ENCODE results near the gene EIF2D.
"Not testable (repeated sequence)": the region's sequence is repeated elsewhere in the genome, so short reads cannot be mapped to it uniquely, and the experiment has no call there.

EIF2D gene

DNA sequence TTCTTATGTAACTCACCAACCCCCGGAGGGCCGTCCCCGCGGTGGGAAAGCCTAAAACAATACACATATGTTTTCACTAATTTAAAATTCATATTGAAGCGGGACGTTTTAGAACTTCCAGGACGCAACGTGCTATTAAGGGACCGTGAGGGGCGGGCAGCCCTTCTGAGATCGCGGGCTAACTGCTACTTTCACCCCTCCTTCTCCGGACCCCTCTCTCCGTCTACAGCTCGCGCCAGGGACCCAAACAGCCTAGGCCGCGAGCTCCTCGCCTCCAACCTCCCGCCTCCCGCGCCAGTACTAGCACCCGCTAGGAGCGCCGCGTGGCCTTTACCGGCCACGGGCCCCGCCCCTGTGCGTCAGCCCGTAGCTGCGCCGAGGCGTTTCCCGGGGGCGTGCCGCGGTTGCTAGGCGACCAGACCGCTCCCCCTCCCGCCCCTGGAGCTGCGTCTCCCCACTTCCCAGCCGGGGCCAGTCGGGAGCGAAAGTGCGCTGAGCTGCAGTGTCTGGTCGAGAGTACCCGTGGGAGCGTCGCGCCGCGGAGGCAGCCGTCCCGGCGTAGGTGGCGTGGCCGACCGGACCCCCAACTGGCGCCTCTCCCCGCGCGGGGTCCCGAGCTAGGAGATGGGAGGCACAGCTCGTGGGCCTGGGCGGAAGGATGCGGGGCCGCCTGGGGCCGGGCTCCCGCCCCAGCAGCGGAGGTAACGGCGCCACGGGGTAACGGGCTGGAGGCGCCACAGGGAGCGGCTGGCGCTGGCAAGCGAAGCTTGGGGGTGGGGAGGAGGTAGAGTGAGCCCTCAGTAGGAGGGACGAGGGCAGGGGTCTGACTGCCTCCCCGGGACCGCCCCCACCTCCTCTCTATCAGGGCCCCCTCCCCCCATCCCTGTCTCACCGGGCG, 23.1 kb upstream of the EIF2D start, which contains the start of gene DYRK3:
DYRK3 (plus strand) TSS at position 457 of the 898 bp plus-strand sequence; CDS start at position 625, 168 bp downstream.
- H3K27ac ChIP-seq (ENCODE audit: low read depth, low read length), result peak within 1 kb of the TSS; percentile 58
- H3K27me3 ChIP-seq (ENCODE audit: control insufficient read depth, insufficient read depth, low read length), result peaks cover 19% of the 10 kb centered on the region
- H3K4me3 ChIP-seq (ENCODE audit: low read depth, low read length), result peak within 1 kb of the TSS; percentile 85
- H3K4me1 ChIP-seq (ENCODE audit: control insufficient read depth, insufficient read depth, low read length), result peaks cover 27% of the 10 kb centered on the region
- H3K36me3 ChIP-seq (ENCODE audit: control insufficient read depth, insufficient read depth, low read length), result no peaks in the 10 kb centered on the region
- no peaks in the 10 kb centered on the region for H3K9me3 ChIP-seq (ENCODE audit: control insufficient read depth, insufficient read depth, low read length)
- H3K9ac ChIP-seq (ENCODE audit: low read depth, low read length), result peak within 1 kb of the TSS; percentile 20; the same call in 1 of the 2 replicates

DNA sequence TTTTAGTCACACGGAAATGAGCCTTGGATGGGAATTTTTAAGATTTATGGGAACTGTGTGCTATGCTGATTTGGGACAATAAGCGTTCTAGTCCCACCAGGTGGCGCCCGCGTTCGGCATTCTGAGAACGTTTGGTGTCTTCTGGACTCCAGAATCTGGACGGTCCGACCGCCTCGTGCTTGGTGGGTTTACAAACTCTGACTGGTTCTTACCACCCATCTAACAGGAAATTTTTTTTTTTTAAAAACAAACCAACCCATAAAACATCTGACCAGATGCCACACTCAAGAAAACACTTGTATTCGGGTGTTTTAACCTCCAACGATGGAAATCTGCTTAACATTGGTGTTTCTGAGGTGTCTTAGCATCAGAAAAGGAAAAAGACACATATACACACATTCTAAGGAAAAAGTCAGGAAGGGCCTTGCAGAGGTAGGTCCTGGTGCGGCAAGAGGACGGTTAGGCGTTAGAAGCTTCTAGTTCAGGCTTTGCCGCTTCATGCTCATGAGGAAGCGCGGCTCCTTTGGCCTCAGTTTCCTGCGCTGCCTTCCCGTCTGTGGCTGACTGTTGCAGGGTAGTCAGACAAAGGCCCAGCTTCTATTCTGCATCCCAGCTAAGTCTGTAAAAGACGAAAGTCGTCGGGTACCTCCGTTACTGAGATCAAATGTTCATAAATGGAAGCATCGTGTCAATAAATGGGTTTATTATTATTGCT, 22.3 kb upstream of the EIF2D start:
- Histone ChIP-seq H3K9ac (ENCODE audit: low read depth, low read length) (peak overlapping the region; percentile 20; the same call in 1 of the 2 replicates), H3K4me1 (ENCODE audit: control insufficient read depth, insufficient read depth, low read length) (peaks cover 27% of the 10 kb centered on the region), H3K27ac (ENCODE audit: low read depth, low read length) (peak overlapping the region; percentile 58), H3K4me3 (ENCODE audit: low read depth, low read length) (peak overlapping the region; percentile 85), H3K27me3 (ENCODE audit: control insufficient read depth, insufficient read depth, low read length) (peaks cover 19% of the 10 kb centered on the region), H3K9me3 (ENCODE audit: control insufficient read depth, insufficient read depth, low read length) (no peaks in the 10 kb centered on the region), H3K36me3 (ENCODE audit: control insufficient read depth, insufficient read depth, low read length) (no peaks in the 10 kb centered on the region)

DNA sequence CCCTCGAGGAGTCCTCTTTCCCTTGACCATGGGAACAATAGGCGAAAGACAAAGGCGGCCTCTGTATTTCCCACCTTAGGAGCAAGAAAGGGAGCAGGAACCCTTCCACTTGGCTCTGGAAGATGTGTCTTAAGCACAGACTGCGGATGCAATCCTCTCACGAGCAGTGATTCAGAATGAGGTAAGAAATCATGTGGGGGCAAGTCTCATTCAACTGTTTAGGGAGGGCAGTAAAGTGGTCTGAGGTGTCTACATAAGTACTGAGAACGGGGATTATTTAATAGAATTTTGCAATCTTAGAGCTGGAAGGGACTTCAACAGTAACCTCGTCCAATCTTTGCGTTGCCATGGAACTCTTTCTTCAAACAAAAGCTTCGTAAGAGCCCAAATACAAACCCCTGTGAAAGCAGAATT, 21.4 kb upstream of the EIF2D start:
- H3K4me3 ChIP-seq (ENCODE audit: low read depth, low read length), result no peak overlapping the region
- no peaks in the 10 kb centered on the region for H3K9me3 ChIP-seq (ENCODE audit: control insufficient read depth, insufficient read depth, low read length)
- H3K27me3 ChIP-seq (ENCODE audit: control insufficient read depth, insufficient read depth, low read length), result peaks cover 19% of the 10 kb centered on the region
- peaks cover 27% of the 10 kb centered on the region for H3K4me1 ChIP-seq (ENCODE audit: control insufficient read depth, insufficient read depth, low read length)
- H3K36me3 ChIP-seq (ENCODE audit: control insufficient read depth, insufficient read depth, low read length), result no peaks in the 10 kb centered on the region
- no peak overlapping the region for H3K27ac ChIP-seq (ENCODE audit: low read depth, low read length)
- H3K9ac ChIP-seq (ENCODE audit: low read depth, low read length), result no peak overlapping the region

DNA sequence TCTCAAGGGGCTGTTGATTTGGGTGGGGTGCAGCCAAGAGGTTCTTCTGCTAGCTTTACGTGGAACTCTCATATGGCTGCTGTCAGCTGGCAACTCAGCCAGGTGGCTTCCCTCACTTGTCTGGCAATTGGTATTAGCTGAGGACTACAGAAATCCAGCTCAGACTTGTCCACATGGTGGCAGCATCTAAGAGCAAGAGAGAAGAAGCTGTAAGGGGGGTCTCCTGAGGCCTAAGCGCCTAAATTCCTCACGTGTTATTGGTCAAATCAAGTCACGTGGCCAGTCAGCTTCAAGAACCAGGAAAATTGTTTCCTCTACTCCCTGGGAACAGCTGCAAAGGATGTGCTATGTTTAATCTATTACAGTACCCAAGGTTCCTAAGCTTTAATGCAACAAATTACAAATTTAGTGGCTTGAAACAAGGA, 18.8 kb upstream of the EIF2D start:
- no peak overlapping the region for H3K9ac ChIP-seq (ENCODE audit: low read depth, low read length)
- no peaks in the 10 kb centered on the region for H3K36me3 ChIP-seq (ENCODE audit: control insufficient read depth, insufficient read depth, low read length)
- H3K27me3 ChIP-seq (ENCODE audit: control insufficient read depth, insufficient read depth, low read length), result peaks cover 10% of the 10 kb centered on the region
- no peak overlapping the region for H3K4me3 ChIP-seq (ENCODE audit: low read depth, low read length)
- H3K9me3 ChIP-seq (ENCODE audit: control insufficient read depth, insufficient read depth, low read length), result no peaks in the 10 kb centered on the region
- peaks cover 20% of the 10 kb centered on the region for H3K4me1 ChIP-seq (ENCODE audit: control insufficient read depth, insufficient read depth, low read length)
- H3K27ac ChIP-seq (ENCODE audit: low read depth, low read length), result no peak overlapping the region

DNA sequence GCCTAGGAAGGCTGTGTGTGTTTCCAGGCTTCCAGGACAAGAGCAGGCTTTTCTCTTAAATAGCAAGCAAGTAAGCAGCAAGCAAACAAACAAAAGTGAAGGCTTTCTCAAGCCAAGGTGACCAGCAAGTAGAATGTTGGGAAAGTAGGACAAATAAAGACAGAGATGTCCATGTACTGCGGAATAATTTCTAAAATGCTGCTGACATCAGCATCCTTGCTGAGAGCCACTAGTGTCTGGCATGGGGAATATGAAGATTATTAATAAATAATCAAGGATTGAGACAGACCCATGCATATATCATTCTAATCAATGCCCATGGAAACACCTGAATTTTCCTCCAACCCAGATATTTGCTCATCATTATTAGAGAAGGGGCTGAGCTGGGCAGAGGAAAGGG, 16.7 kb upstream of the EIF2D start:
- Histone ChIP-seq H3K4me3 (ENCODE audit: low read depth, low read length) (no peak overlapping the region), H3K27ac (ENCODE audit: low read depth, low read length) (no peak overlapping the region), H3K4me1 (ENCODE audit: control insufficient read depth, insufficient read depth, low read length) (peaks cover 10% of the 10 kb centered on the region), H3K9ac (ENCODE audit: low read depth, low read length) (no peak overlapping the region), H3K27me3 (ENCODE audit: control insufficient read depth, insufficient read depth, low read length) (peaks cover 2% of the 10 kb centered on the region; the same call in 1 of the 2 replicates), H3K9me3 (ENCODE audit: control insufficient read depth, insufficient read depth, low read length) (no peaks in the 10 kb centered on the region), H3K36me3 (ENCODE audit: control insufficient read depth, insufficient read depth, low read length) (no peaks in the 10 kb centered on the region)

GRCh38 chr1:206626396-206626795, 14.1 kb upstream of the EIF2D start:
- H3K9me3 ChIP-seq (ENCODE audit: control insufficient read depth, insufficient read depth, low read length); H3K36me3 ChIP-seq (ENCODE audit: control insufficient read depth, insufficient read depth, low read length); H3K27me3 ChIP-seq (ENCODE audit: control insufficient read depth, insufficient read depth, low read length); H3K9ac ChIP-seq (ENCODE audit: low read depth, low read length); H3K4me1 ChIP-seq (ENCODE audit: control insufficient read depth, insufficient read depth, low read length); H3K27ac ChIP-seq (ENCODE audit: low read depth, low read length); H3K4me3 ChIP-seq (ENCODE audit: low read depth, low read length): not testable (repeated sequence)

DNA sequence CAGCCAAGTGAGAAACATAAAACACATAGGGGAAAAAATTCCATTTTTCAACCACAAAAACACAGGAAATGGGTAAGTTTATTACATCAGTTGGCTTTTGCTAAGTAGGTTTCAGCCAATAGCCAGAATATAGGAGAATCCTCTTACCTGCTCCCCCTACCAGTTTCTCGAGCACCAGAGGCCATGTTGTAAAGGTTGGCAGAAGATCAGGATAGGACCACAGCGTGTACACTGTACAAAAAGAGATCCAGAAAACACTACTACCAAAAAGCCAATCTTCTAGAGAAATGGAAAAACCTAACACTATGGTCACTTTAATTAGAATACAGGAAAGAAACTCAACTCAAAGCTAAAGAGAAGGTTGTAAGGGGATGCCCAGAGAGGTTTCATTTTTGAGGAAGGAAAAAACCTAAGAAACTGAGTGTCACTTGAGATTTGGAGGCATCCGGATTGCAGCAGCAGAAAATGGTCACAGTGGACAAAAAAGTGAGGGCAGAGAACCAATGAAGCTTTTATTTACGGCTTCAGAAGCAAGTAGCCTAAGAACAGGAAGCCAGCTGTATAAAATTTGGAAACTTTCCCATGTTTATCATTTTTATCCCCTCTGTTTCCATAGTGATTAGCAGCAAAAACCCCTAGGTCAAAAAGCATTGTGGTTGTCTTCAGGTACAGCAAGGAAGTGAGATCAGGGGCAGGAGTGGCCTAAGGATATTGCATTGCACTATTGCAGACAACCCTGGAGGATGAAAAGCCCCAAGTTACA, 2.9 kb downstream of the EIF2D start:
- H3K27me3 ChIP-seq (ENCODE audit: control insufficient read depth, insufficient read depth, low read length), result no peaks in the 10 kb centered on the region
- no peaks in the 10 kb centered on the region for H3K4me1 ChIP-seq (ENCODE audit: control insufficient read depth, insufficient read depth, low read length)
- H3K9ac ChIP-seq (ENCODE audit: low read depth, low read length), result no peak overlapping the region
- H3K27ac ChIP-seq (ENCODE audit: low read depth, low read length), result no peak overlapping the region
- H3K9me3 ChIP-seq (ENCODE audit: control insufficient read depth, insufficient read depth, low read length), result no peaks in the 10 kb centered on the region
- H3K4me3 ChIP-seq (ENCODE audit: low read depth, low read length), result no peak overlapping the region
- H3K36me3 ChIP-seq (ENCODE audit: control insufficient read depth, insufficient read depth, low read length), result peaks cover 34% of the 10 kb centered on the region

GRCh38 chr1:206608108-206608698, 4.1 kb downstream of the EIF2D start:
- Histone ChIP-seq H3K27ac (ENCODE audit: low read depth, low read length) (no peak overlapping the region), H3K4me3 (ENCODE audit: low read depth, low read length) (no peak overlapping the region), H3K9ac (ENCODE audit: low read depth, low read length) (no peak overlapping the region), H3K36me3 (ENCODE audit: control insufficient read depth, insufficient read depth, low read length) (peaks cover 40% of the 10 kb centered on the region), H3K4me1 (ENCODE audit: control insufficient read depth, insufficient read depth, low read length) (no peaks in the 10 kb centered on the region), H3K27me3 (ENCODE audit: control insufficient read depth, insufficient read depth, low read length) (no peaks in the 10 kb centered on the region), H3K9me3 (ENCODE audit: control insufficient read depth, insufficient read depth, low read length) (no peaks in the 10 kb centered on the region)

- no peak overlapping the region for H3K9ac ChIP-seq (ENCODE audit: low read depth, low read length)
- H3K4me1 ChIP-seq (ENCODE audit: control insufficient read depth, insufficient read depth, low read length), result no peaks in the 10 kb centered on the region
- H3K4me3 ChIP-seq (ENCODE audit: low read depth, low read length), result no peak overlapping the region
- H3K36me3 ChIP-seq (ENCODE audit: control insufficient read depth, insufficient read depth, low read length), result peaks cover 51% of the 10 kb centered on the region
- no peaks in the 10 kb centered on the region for H3K9me3 ChIP-seq (ENCODE audit: control insufficient read depth, insufficient read depth, low read length)
- no peaks in the 10 kb centered on the region for H3K27me3 ChIP-seq (ENCODE audit: control insufficient read depth, insufficient read depth, low read length)
- H3K27ac ChIP-seq (ENCODE audit: low read depth, low read length), result no peak overlapping the region
Measured at GRCh38 chr1:206606867-206607266, 5.4 kb downstream of the EIF2D start.

DNA sequence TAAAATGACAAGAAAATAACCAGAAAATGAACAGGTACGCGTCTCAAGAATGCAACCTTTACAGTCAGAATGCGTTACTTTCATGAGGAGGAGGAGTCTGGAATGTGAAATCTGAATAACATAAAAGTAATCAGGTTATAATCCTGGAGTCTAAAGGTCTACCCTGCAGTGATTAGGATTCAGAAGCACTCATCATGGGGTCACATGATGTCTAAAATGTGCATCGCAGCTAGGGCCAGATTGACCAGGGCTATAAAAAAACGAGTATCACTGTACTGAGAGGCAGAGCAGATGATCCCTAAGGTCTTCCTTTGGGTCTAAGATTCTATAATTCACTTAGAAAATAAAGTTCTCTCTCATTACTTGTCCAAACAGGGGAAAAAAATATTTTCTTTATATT, 7.4 kb downstream of the EIF2D start:
- Histone ChIP-seq H3K27me3 (ENCODE audit: control insufficient read depth, insufficient read depth, low read length) (no peaks in the 10 kb centered on the region), H3K27ac (ENCODE audit: low read depth, low read length) (no peak overlapping the region), H3K9me3 (ENCODE audit: control insufficient read depth, insufficient read depth, low read length) (no peaks in the 10 kb centered on the region), H3K4me3 (ENCODE audit: low read depth, low read length) (no peak overlapping the region), H3K4me1 (ENCODE audit: control insufficient read depth, insufficient read depth, low read length) (no peaks in the 10 kb centered on the region), H3K36me3 (ENCODE audit: control insufficient read depth, insufficient read depth, low read length) (peaks cover 61% of the 10 kb centered on the region), H3K9ac (ENCODE audit: low read depth, low read length) (no peak overlapping the region)
